HG03280 (cell line): ENCODE measurements around the gene MYOC.
"Not testable (repeated sequence)": the region's sequence is repeated elsewhere in the genome, so short reads cannot be mapped to it uniquely, and the experiment has no call there.

ENCODE experiments used
- ATAC-seq: cut with Tn5 transposase; IDR thresholded peaks from one replicate; pipeline ENCODE4 v1.9.1; 2021; ENCODE audit warnings: mild to moderate bottlenecking, moderate library complexity; ENCODE audit not compliant: unreplicated experiment

MYOC gene

GRCh38 chr1:171654201-171654941, 1.9 kb upstream of the MYOC start:
- no peak for ATAC-seq

GRCh38 chr1:171653796-171654195, 1.3 kb upstream of the MYOC start:
- no peak for ATAC-seq

DNA sequence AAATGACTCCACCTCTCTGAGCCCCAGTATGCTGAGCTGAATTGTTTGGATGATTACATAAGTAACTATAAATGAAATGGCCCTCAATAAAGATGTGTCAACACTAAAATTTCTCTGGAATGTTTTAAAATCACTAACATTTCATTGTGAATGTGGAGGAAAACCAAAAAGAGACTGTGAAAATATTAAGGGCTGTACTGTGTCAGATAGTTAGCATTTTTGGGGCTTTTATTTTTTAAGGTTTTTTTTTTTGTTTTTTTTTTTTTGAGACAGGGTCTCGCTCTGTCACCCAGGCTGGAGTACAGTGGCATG, 6.3 kb downstream of the MYOC start:
- ATAC-seq, result no peak

DNA sequence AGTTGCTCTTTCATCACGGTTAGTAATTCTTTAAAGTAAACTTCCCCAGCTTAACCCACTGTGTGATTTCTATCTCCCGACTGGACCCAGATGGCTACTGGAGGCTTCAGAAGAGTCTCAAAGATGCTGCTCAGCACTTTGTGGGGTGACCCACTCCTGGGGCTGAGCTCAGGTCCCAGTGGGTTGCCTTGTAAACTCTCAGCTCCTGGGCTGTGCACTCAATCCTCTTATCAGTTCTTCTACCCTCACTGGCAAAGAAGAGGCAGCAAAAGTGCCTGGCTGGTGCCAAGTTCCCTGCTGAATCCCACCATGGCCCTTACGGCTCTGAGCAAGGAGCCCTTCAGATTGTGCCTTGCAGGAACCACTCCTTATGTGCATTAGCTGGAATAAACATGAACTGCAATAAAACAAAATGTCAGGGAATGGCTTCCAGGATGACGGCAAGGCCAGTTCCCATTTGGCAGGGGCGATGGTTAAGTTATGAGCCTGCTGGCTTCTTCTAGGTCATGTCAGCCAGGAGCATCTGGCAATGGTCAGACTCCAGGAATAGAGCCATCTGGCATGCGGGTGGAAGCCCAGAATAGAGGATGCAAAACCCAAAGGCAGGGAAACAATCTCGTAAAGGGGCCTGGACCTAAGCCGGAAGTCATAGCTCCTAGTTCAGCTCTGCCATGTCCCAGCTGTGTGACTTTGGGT, 6.8 kb downstream of the MYOC start:
- no peak for ATAC-seq

GRCh38 chr1:171644805-171645483, 7.5 kb downstream of the MYOC start:
- ATAC-seq, result peak; percentile 78

GRCh38 chr1:171643156-171643555, 9.3 kb downstream of the MYOC start:
- no peak for ATAC-seq

- ATAC-seq, result no peak
These were observed 10.3 kb downstream of the MYOC start for GRCh38 chr1:171642197-171642596.

DNA sequence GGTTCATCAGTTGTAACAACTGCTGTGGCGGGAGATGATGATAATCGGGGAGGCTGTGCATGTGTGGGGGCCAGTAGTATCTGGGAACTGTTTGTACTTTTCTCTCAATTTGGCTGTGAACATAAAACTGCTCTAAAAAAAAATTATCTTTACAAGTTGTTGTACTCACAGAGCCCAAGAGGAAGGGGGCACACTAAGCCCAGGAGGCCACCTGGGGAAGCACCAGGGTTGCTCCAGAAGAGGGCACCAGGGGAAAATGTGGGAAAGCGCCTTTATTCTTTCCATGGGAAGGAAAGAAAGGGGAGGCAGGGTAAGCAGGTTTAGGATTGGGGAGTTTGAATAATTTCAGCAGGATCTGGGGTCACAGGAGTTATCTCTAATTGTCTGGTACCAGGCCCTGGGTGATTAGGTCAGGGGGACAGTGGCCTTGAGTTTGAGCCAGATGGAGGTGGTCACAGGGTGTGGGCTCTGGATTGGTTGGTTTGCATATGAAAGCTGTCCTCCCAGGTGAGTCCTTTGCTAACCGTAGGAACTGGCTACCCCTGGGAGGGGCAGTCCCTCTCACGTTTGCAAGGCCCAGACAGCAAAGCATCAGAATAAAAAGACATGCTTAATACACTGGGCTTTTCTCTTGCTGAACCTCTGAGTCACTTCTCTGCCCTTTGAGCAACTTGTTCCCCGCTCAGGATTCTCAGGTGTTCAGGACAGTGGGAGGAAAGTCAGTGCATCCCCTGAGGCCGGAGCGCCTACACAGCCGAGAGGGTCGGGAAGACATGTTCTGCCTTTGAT, 11.2 kb downstream of the MYOC start:
- no peak for ATAC-seq

DNA sequence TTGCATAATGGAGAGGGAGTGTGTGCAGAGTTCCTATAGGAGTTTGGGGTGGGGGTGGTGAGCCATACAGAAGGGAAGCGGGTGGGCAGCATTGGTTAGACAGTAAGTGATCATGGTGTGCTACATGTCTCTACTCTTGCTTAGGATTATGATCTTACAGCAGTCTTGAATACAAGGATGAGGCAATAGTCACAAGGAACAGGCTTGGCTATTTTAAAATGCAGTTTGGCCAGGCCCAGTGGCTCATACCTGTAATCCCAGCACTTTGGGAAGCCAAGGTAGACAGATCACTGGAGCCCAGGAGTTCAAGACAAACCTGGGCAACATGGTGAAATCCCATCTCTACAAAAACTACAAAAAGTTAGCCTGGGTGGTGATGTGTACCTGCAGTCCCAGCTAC, 12.3 kb downstream of the MYOC start:
- ATAC-seq, result no peak

- no peak for ATAC-seq
These were observed 14.4 kb downstream of the MYOC start for GRCh38 chr1:171637928-171638576.

DNA sequence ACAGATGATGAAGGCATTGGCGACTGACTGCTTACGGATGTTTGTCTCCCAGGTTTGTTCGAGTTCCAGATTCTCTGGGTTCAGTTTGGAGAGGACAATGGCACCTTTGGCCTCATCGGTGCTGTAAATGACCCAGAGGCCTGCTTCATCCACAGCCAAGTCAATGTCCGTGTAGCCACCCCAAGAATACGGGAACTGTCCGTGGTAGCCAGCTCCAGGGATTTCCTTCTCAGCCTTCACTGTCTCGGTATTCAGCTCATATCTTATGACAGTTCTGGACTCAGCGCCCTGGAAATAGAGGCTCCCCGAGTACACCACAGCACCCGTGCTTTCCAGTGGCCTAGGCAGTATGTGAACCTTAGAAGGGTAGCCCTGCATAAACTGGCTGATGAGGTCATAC, 16.3 kb downstream of the MYOC start:
- no peak for ATAC-seq

GRCh38 chr1:171635661-171636060, 16.8 kb downstream of the MYOC start:
- no peak for ATAC-seq

GRCh38 chr1:171628225-171628624, 24.3 kb downstream of the MYOC start:
- ATAC-seq, result no peak

DNA sequence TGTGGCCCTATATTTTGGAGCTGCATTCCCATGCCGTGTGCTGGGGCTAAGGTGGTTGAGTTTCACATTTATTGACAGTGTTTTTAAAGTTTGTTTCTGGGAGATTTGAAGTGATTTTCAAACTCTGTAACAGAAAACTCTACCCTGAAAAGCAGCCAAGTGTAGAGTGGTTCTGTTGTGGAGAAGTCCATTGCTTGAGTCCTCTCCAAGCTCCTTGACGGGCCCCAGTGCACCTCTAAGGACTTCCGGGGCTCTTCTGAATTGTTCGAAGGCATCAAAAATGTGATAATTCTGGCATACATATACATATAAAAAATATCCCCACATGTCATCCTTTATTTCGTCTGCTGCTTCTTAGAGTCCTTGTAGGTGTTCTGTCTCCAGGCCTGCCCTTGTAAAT, 25.5 kb downstream of the MYOC start:
- ATAC-seq, result no peak

- ATAC-seq, result no peak
These were observed 27.3 kb downstream of the MYOC start for GRCh38 chr1:171625225-171625624.

DNA sequence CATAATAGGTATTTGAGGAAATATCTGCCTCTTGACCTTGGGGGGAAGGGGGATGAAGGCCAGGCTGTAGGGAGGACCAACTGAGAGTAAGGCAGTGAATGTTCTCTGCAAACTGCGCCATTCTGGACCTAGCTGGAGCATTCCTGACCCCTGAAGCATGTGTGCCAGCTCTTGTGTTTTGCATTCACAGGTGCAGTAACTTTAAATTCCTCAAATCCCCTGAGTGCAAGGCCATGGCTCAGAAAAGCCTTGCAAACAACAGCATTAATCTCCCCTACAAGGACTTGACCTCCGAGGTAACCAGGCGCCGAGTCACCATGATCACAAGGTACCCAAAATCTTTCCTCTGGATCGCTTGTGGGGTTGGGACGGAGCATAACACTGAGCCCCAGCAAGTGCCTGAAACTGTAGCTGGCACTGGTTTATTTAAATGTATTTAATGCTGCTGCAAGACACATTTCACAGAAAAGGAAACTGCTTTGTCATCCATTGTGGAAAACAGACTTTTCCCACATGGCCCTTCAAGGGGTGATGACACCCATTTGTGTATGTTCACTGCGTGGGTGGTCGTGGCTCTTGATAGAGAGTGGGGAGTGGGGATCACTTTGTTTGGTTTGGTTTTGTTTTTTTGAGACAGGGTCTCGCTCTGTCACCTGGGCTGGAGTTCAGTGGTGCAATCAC, 28.7 kb downstream of the MYOC start:
- no peak for ATAC-seq

- no peak for ATAC-seq
These were observed 30.4 kb downstream of the MYOC start, which contains the start of gene MYOCOS for GRCh38 chr1:171622152-171622462. TSS of gene MYOCOS (plus strand) at chr1:171622243. CDS start at chr1:171623884, 1,641 bp downstream.

- ATAC-seq, result no peak
These were observed 35.9 kb downstream of the MYOC start for GRCh38 chr1:171616586-171616985.

DNA sequence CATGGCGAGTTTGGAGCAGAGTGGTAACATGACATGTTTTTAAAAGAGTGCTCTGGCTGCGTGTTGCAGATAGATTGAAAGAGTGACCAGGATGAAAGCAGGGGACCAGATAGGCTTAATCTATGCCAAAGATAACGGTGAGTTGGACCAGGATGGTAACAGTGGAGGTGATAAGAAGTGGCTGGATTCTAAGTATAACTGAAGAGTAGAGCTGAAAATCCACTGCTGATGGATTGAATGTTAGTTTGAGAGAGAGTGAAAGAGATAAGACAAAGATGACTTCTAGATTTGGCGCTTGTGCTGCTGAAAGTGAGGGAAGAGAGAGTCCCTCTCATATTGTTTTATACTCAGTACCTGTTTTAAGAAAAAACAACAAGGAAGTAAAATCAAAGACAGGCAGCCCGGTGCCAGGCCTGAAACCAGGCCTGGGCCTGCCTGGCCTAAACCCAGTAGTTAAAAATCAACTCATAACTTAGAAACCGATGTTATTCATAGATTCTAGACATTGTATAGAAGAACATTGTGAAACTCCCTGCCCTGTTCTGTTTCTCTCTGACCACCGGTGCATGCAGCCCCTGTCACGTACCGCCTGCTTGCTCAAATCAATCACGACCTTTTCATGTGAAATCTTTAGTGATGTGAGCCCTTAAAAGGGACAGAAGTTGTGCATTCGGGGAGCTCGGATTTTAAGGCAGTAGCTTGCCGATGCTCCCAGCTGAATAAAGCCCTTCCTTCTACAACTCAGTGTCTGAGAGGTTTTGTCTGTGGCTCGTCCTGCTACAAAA, 37.2 kb downstream of the MYOC start:
- ATAC-seq, result not testable (repeated sequence)

- no peak for ATAC-seq
These were observed 39.2 kb downstream of the MYOC start for GRCh38 chr1:171613282-171613681.
